CD4-positive, alpha-beta T cell (primary cell): ENCODE measurements around the gene KRTAP10-3. TPM values are rescaled to one million over a fixed set of nuclear protein-coding genes. Genes with fewer than 3 reads are reported as not detected.

Source experiments
- ATAC-seq: fragments of 200-7000 bp; cut with Tn5 transposase; one replicate; pipeline ENCODE4 v1.10.0; 2022; ENCODE audit warnings: mild to moderate bottlenecking; ENCODE audit not compliant: poor library complexity
- CTCF ChIA-PET: fragments of 350-600 bp; sonication (Branson Sonifier 250); formaldehyde crosslinking; loops from one replicate; lab custom pipeline; 2021; ENCODE audit warnings: antibody characterized with exemption, inconsistent platforms; lab: Charles Lee
- POLR2A ChIA-PET: fragments of 350-600 bp; sonication (Branson Sonifier 250); formaldehyde crosslinking; loops from one replicate; lab custom pipeline; 2021; ENCODE audit warnings: antibody characterized with exemption, inconsistent platforms; lab: Charles Lee
- DNase-seq, 14 experiments: peaks; one replicate each; pipeline ENCODE4 v3.0.0-alpha.2; 2013 to 2020; ENCODE audit warnings: mixed read lengths in 2 of 14
- H3K27ac ChIP-seq, 2 donors: one replicate each; pipeline versions ENCODE4 v1.5.1 to v1.7.0; 2013; ENCODE audit warnings: low read length in 2 of 2, low read depth in 1 of 2, mild to moderate bottlenecking in 1 of 2
- H3K27me3 ChIP-seq, 2 experiments: 1 replicate in 1 of 2; 2 replicates in 1 of 2; pipeline versions ENCODE4 v1.6.1 to v1.7.0; 2013; ENCODE audit warnings: low read length in 2 of 2, control low read depth in 1 of 2, mild to moderate bottlenecking in 1 of 2, moderate library complexity in 1 of 2; ENCODE audit not compliant: insufficient read depth in 2 of 2, control insufficient read depth in 1 of 2
- H3K36me3 ChIP-seq: one replicate; pipeline ENCODE4 v1.6.1; 2013; ENCODE audit warnings: low read length, control low read depth; ENCODE audit not compliant: insufficient read depth
- H3K4me1 ChIP-seq: one replicate; pipeline ENCODE4 v1.6.1; 2013; ENCODE audit warnings: low read length, control low read depth; ENCODE audit not compliant: insufficient read depth
- H3K4me3 ChIP-seq: one replicate; pipeline ENCODE4 v1.5.1; 2013; ENCODE audit warnings: mild to moderate bottlenecking, low read length, moderate library complexity
- H3K9me3 ChIP-seq, 2 experiments: 1 replicate in 1 of 2; 2 replicates in 1 of 2; pipeline versions ENCODE4 v1.6.1 to v1.7.0; 2013; ENCODE audit warnings: low read length in 2 of 2, mild to moderate bottlenecking in 2 of 2, control low read depth in 1 of 2, moderate library complexity in 1 of 2; ENCODE audit not compliant: control insufficient read depth in 1 of 2, insufficient read depth in 1 of 2
- H3K27ac Mint-ChIP-seq: one replicate; pipeline ENCODE4 v1.8.0; 2020; ENCODE audit warnings: mixed read lengths
- H3K27me3 Mint-ChIP-seq: one replicate; pipeline ENCODE4 v1.8.0; 2021; ENCODE audit warnings: mixed read lengths
- H3K36me3 Mint-ChIP-seq: one replicate; pipeline ENCODE4 v1.8.0; 2021; ENCODE audit warnings: low read depth, mixed read lengths
- H3K4me1 Mint-ChIP-seq: one replicate; pipeline ENCODE4 v1.8.0; 2021; ENCODE audit warnings: low read depth, mixed read lengths
- H3K4me3 Mint-ChIP-seq: one replicate; pipeline ENCODE4 v1.8.0; 2020; ENCODE audit warnings: mild to moderate bottlenecking, mixed read lengths
- H3K9me3 Mint-ChIP-seq: one replicate; pipeline ENCODE4 v1.8.0; 2020; ENCODE audit warnings: mixed read lengths
- intact Hi-C, 2 experiments: fragments of 100-400 bp; cut with DNase I in 1 of 2; cut with micrococcal nuclease in 1 of 2; formaldehyde crosslinking; loops; one replicate each; pipeline versions ENCODE4 v1.15.1 to v1.9.0; 2023 to 2025; cut with DNase I, micrococcal nuclease
- total RNA-seq, 174 experiments: library from RNA in 2 of 174; stranded (reverse) in 2 of 174; gene quantifications; one replicate each; pipeline ENCODE4 v1.2.3 and lab custom pipeline; 2021 to 2026
- TF ChIP-seq, protein P1 (sequence below): fragments of 200-600 bp; IDR thresholded peaks from one replicate; pipeline ENCODE4 v1.8.0; 2022; ENCODE audit warnings: antibody characterized with exemption, mild to moderate bottlenecking

KRTAP10-3 gene
- total RNA-seq, 2 experiments from 2014 or later = not detected

DNA sequence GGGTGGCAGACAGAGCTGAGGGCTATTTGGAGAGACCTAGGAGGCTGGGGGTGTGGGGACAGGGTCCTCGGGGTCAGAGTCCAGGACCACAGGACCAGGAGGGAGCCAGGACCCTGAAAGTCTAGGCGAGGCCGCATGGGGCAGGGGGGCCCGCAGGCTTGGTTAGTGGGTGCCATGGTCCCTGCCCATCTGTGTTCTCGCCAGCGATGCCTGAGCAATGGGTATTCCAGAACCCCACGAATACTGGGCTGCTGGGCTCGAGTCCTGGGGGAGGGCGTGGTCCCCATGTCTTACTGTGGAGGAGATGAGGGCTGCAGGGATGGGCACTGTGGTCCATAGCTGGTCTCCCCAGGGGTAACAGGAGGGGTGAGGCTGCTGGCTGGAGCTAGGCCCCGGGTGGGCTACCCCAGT lies 31.7 kb upstream of the KRTAP10-3 start:
- Mint-ChIP-seq H3K36me3 (no peaks in the 10 kb centered on the region), H3K27ac (no peak overlapping the region), H3K4me1 (no peaks in the 10 kb centered on the region), H3K9me3 (no peaks in the 10 kb centered on the region), H3K4me3 (no peak overlapping the region), H3K27me3 (peaks cover 37% of the 10 kb centered on the region)
- ATAC-seq = no peak
- TF ChIP-seq, protein P1, sequence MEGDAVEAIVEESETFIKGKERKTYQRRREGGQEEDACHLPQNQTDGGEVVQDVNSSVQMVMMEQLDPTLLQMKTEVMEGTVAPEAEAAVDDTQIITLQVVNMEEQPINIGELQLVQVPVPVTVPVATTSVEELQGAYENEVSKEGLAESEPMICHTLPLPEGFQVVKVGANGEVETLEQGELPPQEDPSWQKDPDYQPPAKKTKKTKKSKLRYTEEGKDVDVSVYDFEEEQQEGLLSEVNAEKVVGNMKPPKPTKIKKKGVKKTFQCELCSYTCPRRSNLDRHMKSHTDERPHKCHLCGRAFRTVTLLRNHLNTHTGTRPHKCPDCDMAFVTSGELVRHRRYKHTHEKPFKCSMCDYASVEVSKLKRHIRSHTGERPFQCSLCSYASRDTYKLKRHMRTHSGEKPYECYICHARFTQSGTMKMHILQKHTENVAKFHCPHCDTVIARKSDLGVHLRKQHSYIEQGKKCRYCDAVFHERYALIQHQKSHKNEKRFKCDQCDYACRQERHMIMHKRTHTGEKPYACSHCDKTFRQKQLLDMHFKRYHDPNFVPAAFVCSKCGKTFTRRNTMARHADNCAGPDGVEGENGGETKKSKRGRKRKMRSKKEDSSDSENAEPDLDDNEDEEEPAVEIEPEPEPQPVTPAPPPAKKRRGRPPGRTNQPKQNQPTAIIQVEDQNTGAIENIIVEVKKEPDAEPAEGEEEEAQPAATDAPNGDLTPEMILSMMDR = no peak
- no peaks in the 10 kb centered on the region for H3K36me3 ChIP-seq
- ChIA-PET CTCF (no interaction called here), POLR2A (no interaction called here)
- peaks cover 0 to 14% of the 10 kb centered on the region in 2 experiments for H3K27me3 ChIP-seq
- H3K27ac ChIP-seq = no peak overlapping the region
- H3K9me3 ChIP-seq = peaks cover 0 to 3% of the 10 kb centered on the region in 2 experiments
- no peak for DNase-seq
- H3K4me3 ChIP-seq = no peak overlapping the region
- no peaks in the 10 kb centered on the region for H3K4me1 ChIP-seq
- intact Hi-C loops = no loop called here

DNA sequence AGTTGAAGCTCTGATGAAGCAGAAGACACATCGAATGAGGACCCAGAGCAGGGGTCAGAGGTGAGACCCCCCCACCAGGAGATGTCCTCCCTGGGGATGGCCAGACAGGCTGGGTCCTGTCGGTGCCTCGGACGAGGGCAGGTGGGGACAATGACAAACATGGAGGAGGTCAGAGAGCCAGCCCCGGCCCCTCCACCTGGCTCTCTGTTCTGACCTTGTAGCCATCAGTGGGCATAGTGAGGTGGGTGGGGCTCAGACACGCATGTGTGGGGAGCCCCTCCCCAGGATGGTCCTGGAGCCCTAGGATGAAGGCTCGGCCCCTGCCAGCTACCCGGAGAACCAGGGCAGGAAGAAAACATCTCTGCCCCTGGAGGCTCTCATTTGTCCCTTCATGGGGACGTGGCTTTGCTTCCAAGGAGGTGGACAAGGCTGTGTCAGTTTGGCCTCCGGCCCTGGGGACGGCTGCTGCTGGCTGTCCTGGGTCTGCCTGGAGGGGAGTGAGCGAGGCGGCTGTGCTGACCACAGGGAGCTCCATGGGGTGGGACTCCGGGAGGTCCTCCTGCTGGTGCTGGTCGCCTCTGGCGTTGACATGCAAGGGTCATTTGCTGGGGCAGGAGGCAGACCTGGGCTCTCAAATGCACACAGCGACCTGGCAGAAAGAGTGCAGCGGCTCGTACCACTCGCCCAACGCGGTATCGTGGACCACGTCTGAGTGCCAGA lies 31.2 kb upstream of the KRTAP10-3 start:
- ATAC-seq = no peak
- peaks cover 0 to 15% of the 10 kb centered on the region in 2 experiments for H3K27me3 ChIP-seq
- no peaks in the 10 kb centered on the region for H3K4me1 ChIP-seq
- ChIA-PET POLR2A (no interaction called here), CTCF (no interaction called here)
- H3K9me3 Mint-ChIP-seq = no peaks in the 10 kb centered on the region
- no peaks in the 10 kb centered on the region for H3K36me3 Mint-ChIP-seq
- H3K4me3 ChIP-seq = no peak overlapping the region
- H3K36me3 ChIP-seq = no peaks in the 10 kb centered on the region
- H3K27ac ChIP-seq = no peak overlapping the region
- peaks cover 0 to 3% of the 10 kb centered on the region in 2 experiments for H3K9me3 ChIP-seq
- H3K4me1 Mint-ChIP-seq = no peaks in the 10 kb centered on the region
- intact Hi-C loops = no loop called here
- no peak for DNase-seq
- no peak overlapping the region for H3K27ac Mint-ChIP-seq
- H3K4me3 Mint-ChIP-seq = no peak overlapping the region
- TF ChIP-seq, protein P1 = no peak
- H3K27me3 Mint-ChIP-seq = peaks cover 41% of the 10 kb centered on the region

DNA sequence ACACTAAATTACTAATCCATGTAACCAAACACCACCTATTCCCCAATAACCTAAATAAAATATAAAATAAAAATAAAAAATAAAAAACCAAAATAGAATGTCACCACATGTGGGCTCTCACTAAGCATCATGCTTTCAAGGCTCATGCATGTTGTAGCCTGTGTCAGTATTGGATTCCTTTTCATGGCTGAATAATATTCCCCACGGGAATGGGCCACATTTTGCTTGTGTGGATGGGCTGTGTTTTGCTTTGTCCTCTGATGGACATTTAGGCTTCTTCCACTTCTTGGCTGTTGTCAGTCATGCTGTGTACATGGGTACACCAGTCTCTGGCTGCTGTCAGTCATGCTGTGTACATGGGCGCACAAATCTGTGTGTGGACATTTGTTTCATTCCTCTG lies 30.5 kb upstream of the KRTAP10-3 start:
- Histone ChIP-seq H3K4me3 (no peak overlapping the region), H3K36me3 (no peaks in the 10 kb centered on the region), H3K9me3 (peaks cover 0 to 3% of the 10 kb centered on the region in 2 experiments), H3K27me3 (peaks cover 0 to 15% of the 10 kb centered on the region in 2 experiments), H3K4me1 (no peaks in the 10 kb centered on the region), H3K27ac (no peak overlapping the region)
- DNase-seq (no peak), ATAC-seq (no peak)
- TF ChIP-seq, protein P1 = no peak
- ChIA-PET POLR2A (no interaction called here), CTCF (no interaction called here)
- H3K27ac Mint-ChIP-seq = no peak overlapping the region
- intact Hi-C loops = no loop called here
- no peak overlapping the region for H3K4me3 Mint-ChIP-seq
- no peaks in the 10 kb centered on the region for H3K9me3 Mint-ChIP-seq
- H3K27me3 Mint-ChIP-seq = peaks cover 46% of the 10 kb centered on the region
- H3K36me3 Mint-ChIP-seq = no peaks in the 10 kb centered on the region
- peaks cover 6% of the 10 kb centered on the region for H3K4me1 Mint-ChIP-seq
